ENCODE data around the gene JPT1. TPM values are rescaled to one million over a fixed set of nuclear protein-coding genes. Genes with fewer than 3 reads are reported as not detected.

Gene JPT1
- total RNA-seq, 1 experiment from 2014 or later: 341 TPM

DNA sequence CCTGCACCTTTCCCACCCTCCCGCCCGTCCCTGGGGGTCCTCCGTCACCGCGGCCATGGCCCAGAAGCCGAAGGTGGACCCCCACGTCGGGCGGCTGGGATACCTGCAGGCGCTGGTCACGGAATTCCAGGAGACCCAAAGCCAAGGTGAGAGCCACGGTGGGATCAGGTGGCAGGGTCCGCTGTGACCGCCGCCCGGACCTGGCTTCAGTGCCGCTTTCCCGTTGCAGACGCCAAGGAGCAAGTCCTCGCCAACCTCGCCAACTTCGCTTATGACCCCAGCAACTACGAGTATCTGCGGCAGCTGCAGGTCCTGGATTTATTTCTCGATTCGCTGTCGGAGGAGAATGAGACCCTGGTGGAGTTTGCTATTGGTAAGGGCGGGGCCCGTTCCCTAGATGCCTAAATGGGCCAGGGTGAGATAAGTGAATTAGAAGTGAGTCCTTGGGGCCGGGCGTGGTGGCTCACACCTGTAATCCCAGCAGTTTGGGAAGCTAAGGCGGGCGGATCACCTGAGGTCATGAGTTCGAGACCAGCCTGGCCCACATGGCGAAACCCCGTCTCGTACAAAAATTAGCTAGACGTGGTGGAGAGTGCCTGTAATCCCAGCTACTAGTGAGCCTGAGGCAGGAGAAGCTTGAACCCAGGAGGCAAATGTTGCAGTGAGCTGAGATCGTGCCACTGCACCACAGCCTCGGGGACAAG lies 43.9 kb downstream of the JPT1 start:
- TF ChIP-seq ZNF263 (CRISPR knock-in tag; IDR thresholded peaks at IDR 0.05; ENCODE audit: low read depth) (no peak), ZNF219 (CRISPR knock-in tag; IDR thresholded peaks at IDR 0.05; ENCODE audit: borderline replicate concordance) (no peak), ZNF121 (CRISPR knock-in tag; IDR thresholded peaks at IDR 0.05) (peak; percentile 66)
- H3K9me3 Mint-ChIP-seq: no peaks in the 10 kb centered on the region
- DNase-seq (ENCODE audit: low spot score) (peak; percentile 51), ATAC-seq (peak; percentile 5)
- no peaks in the 10 kb centered on the region for H3K27me3 Mint-ChIP-seq (ENCODE audit: low read depth)
- POLR2A ChIA-PET: interaction anchor here (0.5 to 1.9 kb wide), 9 partner anchors 13 to 159 kb away, joined by 3 to 7 read pairs (median 4); partner anchors contain the start of genes NT5C and SLC16A5
- H3K4me1 Mint-ChIP-seq: peaks cover 25% of the 10 kb centered on the region
- peaks cover 15% of the 10 kb centered on the region for H3K36me3 Mint-ChIP-seq
- peak overlapping the region; percentile 94 for H3K27ac Mint-ChIP-seq
- CTCF ChIA-PET: interaction anchor here (0.6 to 2.0 kb wide), 16 partner anchors 13 to 161 kb away, joined by 3 to 11 read pairs (median 4); partner anchors contain the start of genes MIF4GD, NT5C and SLC16A5
- peak overlapping the region; percentile 90 for H3K4me3 Mint-ChIP-seq

DNA sequence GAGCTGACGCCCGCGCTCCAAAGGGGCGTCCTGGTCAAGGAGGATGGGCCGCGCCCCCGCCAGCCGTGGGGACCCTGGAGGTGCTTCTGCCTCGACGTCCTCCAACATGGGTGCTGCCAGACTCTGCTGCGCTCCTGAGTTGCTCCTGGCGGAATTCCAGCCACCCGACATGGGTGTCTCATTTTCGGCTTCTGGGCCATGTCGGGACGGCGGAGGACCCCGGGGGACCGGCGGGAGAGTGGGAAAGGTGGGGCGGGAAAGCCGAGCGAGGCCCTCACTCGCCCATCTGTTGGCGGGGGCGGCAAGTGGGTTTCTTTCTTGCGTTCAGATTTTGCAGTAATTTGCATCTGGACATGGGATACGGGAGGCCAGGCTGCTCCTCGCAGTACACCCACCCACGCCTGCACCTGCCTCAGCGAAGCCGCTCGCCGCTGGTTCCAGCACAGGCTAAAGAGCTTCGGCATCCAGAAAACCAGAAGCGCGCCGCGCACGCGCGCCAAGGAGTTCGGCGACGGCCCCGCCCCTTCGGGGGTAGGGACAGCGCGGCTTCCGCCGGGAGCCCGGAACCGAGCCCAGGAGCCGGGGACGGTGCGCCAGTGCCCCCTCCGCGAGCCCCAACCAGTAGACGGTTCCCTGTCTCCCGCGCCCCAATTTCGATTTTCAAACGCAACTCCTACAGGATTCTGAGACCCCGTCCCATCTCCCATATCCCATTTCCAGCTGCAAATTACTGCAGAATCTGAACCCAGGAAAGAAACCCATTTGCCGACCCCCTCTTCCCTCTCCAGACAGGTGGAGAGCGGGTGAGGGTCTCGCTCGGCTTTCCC lies 44.7 kb downstream of the JPT1 start, which contains the start of gene ARMC7:
Gene ARMC7 (plus strand): TSS at position 563 of the 827 bp plus-strand sequence. CDS start 320 bp downstream, outside the sequence.
- TF ChIP-seq TP53 (CRISPR knock-in tag; IDR thresholded peaks at IDR 0.05): peak; percentile 27; the same call in 1 of the 2 replicates
- TF ChIP-seq OVOL2 (CRISPR knock-in tag; IDR thresholded peaks at IDR 0.05; ENCODE audit: borderline replicate concordance): no peak
- TF ChIP-seq GABPB1 (CRISPR knock-in tag; IDR thresholded peaks at IDR 0.05): 0 out of 2 replicates have a peak, but pooled peaks have one; percentile 19
- no peak for TF ChIP-seq ZNF671 (CRISPR knock-in tag; IDR thresholded peaks at IDR 0.05)
- peak; percentile 84 for TF ChIP-seq SP1 (CRISPR knock-in tag; conservative IDR thresholded peaks at IDR 0.05)
- TF ChIP-seq FOXP1 (CRISPR knock-in tag; IDR thresholded peaks at IDR 0.05; ENCODE audit: borderline replicate concordance): peak; percentile 55; the same call in 1 of the 2 replicates
- no peak for TF ChIP-seq ATF1 (CRISPR knock-in tag; IDR thresholded peaks at IDR 0.05)
- TF ChIP-seq, protein P1, sequence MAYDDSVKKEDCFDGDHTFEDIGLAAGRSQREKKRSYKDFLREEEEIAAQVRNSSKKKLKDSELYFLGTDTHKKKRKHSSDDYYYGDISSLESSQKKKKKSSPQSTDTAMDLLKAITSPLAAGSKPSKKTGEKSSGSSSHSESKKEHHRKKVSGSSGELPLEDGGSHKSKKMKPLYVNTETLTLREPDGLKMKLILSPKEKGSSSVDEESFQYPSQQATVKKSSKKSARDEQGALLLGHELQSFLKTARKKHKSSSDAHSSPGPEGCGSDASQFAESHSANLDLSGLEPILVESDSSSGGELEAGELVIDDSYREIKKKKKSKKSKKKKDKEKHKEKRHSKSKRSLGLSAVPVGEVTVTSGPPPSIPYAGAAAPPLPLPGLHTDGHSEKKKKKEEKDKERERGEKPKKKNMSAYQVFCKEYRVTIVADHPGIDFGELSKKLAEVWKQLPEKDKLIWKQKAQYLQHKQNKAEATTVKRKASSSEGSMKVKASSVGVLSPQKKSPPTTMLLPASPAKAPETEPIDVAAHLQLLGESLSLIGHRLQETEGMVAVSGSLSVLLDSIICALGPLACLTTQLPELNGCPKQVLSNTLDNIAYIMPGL (CRISPR knock-in tag; IDR thresholded peaks at IDR 0.05): peak; percentile 50; the same call in 1 of the 2 replicates
- no peak for TF ChIP-seq NR1H2 (CRISPR knock-in tag; IDR thresholded peaks at IDR 0.05)
- TF ChIP-seq, protein P2, sequence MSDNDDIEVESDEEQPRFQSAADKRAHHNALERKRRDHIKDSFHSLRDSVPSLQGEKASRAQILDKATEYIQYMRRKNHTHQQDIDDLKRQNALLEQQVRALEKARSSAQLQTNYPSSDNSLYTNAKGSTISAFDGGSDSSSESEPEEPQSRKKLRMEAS (CRISPR knock-in tag; IDR thresholded peaks at IDR 0.05): peak; percentile 75
- TF ChIP-seq ZNF416 (CRISPR knock-in tag; IDR thresholded peaks at IDR 0.05): 0 out of 2 replicates have a peak, but pooled peaks have one; percentile 36
- TF ChIP-seq MYBL2 (CRISPR knock-in tag; IDR thresholded peaks at IDR 0.05): peak; percentile 50; the same call in 1 of the 2 replicates
- 0 out of 2 replicates have a peak, but pooled peaks have one; percentile 11 for TF ChIP-seq RELA (CRISPR knock-in tag; IDR thresholded peaks at IDR 0.05; ENCODE audit: borderline replicate concordance)
- TF ChIP-seq, protein P3, sequence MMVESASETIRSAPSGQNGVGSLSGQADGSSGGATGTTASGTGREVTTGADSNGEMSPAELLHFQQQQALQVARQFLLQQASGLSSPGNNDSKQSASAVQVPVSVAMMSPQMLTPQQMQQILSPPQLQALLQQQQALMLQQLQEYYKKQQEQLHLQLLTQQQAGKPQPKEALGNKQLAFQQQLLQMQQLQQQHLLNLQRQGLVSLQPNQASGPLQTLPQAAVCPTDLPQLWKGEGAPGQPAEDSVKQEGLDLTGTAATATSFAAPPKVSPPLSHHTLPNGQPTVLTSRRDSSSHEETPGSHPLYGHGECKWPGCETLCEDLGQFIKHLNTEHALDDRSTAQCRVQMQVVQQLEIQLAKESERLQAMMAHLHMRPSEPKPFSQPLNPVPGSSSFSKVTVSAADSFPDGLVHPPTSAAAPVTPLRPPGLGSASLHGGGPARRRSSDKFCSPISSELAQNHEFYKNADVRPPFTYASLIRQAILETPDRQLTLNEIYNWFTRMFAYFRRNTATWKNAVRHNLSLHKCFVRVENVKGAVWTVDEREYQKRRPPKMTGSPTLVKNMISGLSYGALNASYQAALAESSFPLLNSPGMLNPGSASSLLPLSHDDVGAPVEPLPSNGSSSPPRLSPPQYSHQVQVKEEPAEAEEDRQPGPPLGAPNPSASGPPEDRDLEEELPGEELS (CRISPR knock-in tag; IDR thresholded peaks at IDR 0.05): 0 out of 2 replicates have a peak, but pooled peaks have one; percentile 24
- TF ChIP-seq, protein P4, sequence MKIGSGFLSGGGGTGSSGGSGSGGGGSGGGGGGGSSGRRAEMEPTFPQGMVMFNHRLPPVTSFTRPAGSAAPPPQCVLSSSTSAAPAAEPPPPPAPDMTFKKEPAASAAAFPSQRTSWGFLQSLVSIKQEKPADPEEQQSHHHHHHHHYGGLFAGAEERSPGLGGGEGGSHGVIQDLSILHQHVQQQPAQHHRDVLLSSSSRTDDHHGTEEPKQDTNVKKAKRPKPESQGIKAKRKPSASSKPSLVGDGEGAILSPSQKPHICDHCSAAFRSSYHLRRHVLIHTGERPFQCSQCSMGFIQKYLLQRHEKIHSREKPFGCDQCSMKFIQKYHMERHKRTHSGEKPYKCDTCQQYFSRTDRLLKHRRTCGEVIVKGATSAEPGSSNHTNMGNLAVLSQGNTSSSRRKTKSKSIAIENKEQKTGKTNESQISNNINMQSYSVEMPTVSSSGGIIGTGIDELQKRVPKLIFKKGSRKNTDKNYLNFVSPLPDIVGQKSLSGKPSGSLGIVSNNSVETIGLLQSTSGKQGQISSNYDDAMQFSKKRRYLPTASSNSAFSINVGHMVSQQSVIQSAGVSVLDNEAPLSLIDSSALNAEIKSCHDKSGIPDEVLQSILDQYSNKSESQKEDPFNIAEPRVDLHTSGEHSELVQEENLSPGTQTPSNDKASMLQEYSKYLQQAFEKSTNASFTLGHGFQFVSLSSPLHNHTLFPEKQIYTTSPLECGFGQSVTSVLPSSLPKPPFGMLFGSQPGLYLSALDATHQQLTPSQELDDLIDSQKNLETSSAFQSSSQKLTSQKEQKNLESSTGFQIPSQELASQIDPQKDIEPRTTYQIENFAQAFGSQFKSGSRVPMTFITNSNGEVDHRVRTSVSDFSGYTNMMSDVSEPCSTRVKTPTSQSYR (CRISPR knock-in tag; IDR thresholded peaks at IDR 0.05): 0 out of 2 replicates have a peak, but pooled peaks have one; percentile 44
- 0 out of 2 replicates have a peak, but pooled peaks have one; percentile 29 for TF ChIP-seq JUN (CRISPR knock-in tag; IDR thresholded peaks at IDR 0.05)
- peak; percentile 62; the same call in 1 of the 2 replicates for TF ChIP-seq TEAD1 (CRISPR knock-in tag; IDR thresholded peaks at IDR 0.05)
- TF ChIP-seq, protein P5, sequence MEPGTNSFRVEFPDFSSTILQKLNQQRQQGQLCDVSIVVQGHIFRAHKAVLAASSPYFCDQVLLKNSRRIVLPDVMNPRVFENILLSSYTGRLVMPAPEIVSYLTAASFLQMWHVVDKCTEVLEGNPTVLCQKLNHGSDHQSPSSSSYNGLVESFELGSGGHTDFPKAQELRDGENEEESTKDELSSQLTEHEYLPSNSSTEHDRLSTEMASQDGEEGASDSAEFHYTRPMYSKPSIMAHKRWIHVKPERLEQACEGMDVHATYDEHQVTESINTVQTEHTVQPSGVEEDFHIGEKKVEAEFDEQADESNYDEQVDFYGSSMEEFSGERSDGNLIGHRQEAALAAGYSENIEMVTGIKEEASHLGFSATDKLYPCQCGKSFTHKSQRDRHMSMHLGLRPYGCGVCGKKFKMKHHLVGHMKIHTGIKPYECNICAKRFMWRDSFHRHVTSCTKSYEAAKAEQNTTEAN (CRISPR knock-in tag; IDR thresholded peaks at IDR 0.05): peak; percentile 40; the same call in 1 of the 2 replicates
- Mint-ChIP-seq H3K36me3 (peaks cover 10% of the 10 kb centered on the region), H3K4me3 (peak within 1 kb of the TSS; percentile 90), H3K4me1 (peaks cover 25% of the 10 kb centered on the region), H3K27ac (peak within 1 kb of the TSS; percentile 94), H3K27me3 (ENCODE audit: low read depth) (no peaks in the 10 kb centered on the region), H3K9me3 (no peaks in the 10 kb centered on the region)
- DNase-seq (ENCODE audit: low spot score): peak; percentile 95
- ChIA-PET POLR2A (interaction anchor here (0.9 to 1.9 kb wide), 8 partner anchors 13 to 92 kb away, joined by 3 to 7 read pairs (median 4); partner anchors contain the start of genes NT5C and SLC16A5), CTCF (interaction anchor here (0.6 to 2.0 kb wide), 14 partner anchors 14 to 161 kb away, joined by 3 to 11 read pairs (median 5); partner anchors contain the start of genes MIF4GD, NT5C and SLC16A5)
- peak; percentile 68 for ATAC-seq
